ENCODE results near the gene FDXR.

Gene FDXR

GRCh38 chr17:74858672-74859458 lies 13.9 kb downstream of the FDXR start:
- H3K27me3 ChIP-seq (replicated peaks; ENCODE audit: control insufficient read depth, insufficient read depth, low read length), result peaks cover 3% of the 10 kb centered on the region
- TF ChIP-seq CTCF (IDR thresholded peaks at IDR 0.05; ENCODE audit: insufficient read depth, low read length, poor library complexity, severe bottlenecking), result no peak
- no peak overlapping the region for H3K4me3 ChIP-seq (replicated peaks; ENCODE audit: low read depth, low read length)
- no peak for DNase-seq (ENCODE audit: extremely low read depth, insufficient read length)
- H3K36me3 ChIP-seq (ENCODE audit: control insufficient read depth, insufficient read depth, low read length), result peaks cover 13% of the 10 kb centered on the region

- Histone ChIP-seq H3K27me3 (replicated peaks; ENCODE audit: control insufficient read depth, insufficient read depth, low read length) (peaks cover 3% of the 10 kb centered on the region), H3K4me3 (replicated peaks; ENCODE audit: low read depth, low read length) (no peak overlapping the region), H3K36me3 (ENCODE audit: control insufficient read depth, insufficient read depth, low read length) (no peaks in the 10 kb centered on the region)
- no peak for TF ChIP-seq CTCF (IDR thresholded peaks at IDR 0.05; ENCODE audit: insufficient read depth, low read length, poor library complexity, severe bottlenecking)
- DNase-seq (ENCODE audit: extremely low read depth, insufficient read length), result no peak
Observed at GRCh38 chr17:74857191-74857590, 15.6 kb downstream of the FDXR start.

GRCh38 chr17:74856112-74856511 lies 16.7 kb downstream of the FDXR start:
- TF ChIP-seq CTCF (IDR thresholded peaks at IDR 0.05; ENCODE audit: insufficient read depth, low read length, poor library complexity, severe bottlenecking), result no peak
- Histone ChIP-seq H3K4me3 (replicated peaks; ENCODE audit: low read depth, low read length) (no peak overlapping the region), H3K36me3 (ENCODE audit: control insufficient read depth, insufficient read depth, low read length) (no peaks in the 10 kb centered on the region), H3K27me3 (replicated peaks; ENCODE audit: control insufficient read depth, insufficient read depth, low read length) (peaks cover 3% of the 10 kb centered on the region)
- no peak for DNase-seq (ENCODE audit: extremely low read depth, insufficient read length)

GRCh38 chr17:74855323-74855722 lies 17.5 kb downstream of the FDXR start:
- no peak for DNase-seq (ENCODE audit: extremely low read depth, insufficient read length)
- no peaks in the 10 kb centered on the region for H3K36me3 ChIP-seq (ENCODE audit: control insufficient read depth, insufficient read depth, low read length)
- no peak for TF ChIP-seq CTCF (IDR thresholded peaks at IDR 0.05; ENCODE audit: insufficient read depth, low read length, poor library complexity, severe bottlenecking)
- H3K4me3 ChIP-seq (replicated peaks; ENCODE audit: low read depth, low read length), result no peak overlapping the region
- H3K27me3 ChIP-seq (replicated peaks; ENCODE audit: control insufficient read depth, insufficient read depth, low read length), result peaks cover 3% of the 10 kb centered on the region

- no peak for TF ChIP-seq CTCF (IDR thresholded peaks at IDR 0.05; ENCODE audit: insufficient read depth, low read length, poor library complexity, severe bottlenecking)
- H3K27me3 ChIP-seq (replicated peaks; ENCODE audit: control insufficient read depth, insufficient read depth, low read length), result peaks cover 3% of the 10 kb centered on the region
- H3K36me3 ChIP-seq (ENCODE audit: control insufficient read depth, insufficient read depth, low read length), result no peaks in the 10 kb centered on the region
- no peak for DNase-seq (ENCODE audit: extremely low read depth, insufficient read length)
- no peak overlapping the region for H3K4me3 ChIP-seq (replicated peaks; ENCODE audit: low read depth, low read length)
Observed at GRCh38 chr17:74854792-74855191, 18.0 kb downstream of the FDXR start.

Measured in GM06990 (cell line).